Naive thymus-derived CD8-positive, alpha-beta T cell (primary cell): Measurements from ENCODE around the gene IDH2. TPM values are rescaled to one million over a fixed set of nuclear protein-coding genes. Genes with fewer than 3 reads are reported as not detected.
"Not testable (repeated sequence)": the region's sequence is repeated elsewhere in the genome, so short reads cannot be mapped to it uniquely, and the experiment has no call there.

Experiments used
- ATAC-seq, 2 donors: fragments of 150-1000 bp; cut with Tn5 transposase in 1 of 2; sonication (Bioruptor Pico), chemical (Tn5 transposase) in 1 of 2; 1 replicate in 1 of 2; 2 replicates in 1 of 2; pipeline ENCODE4 v1.10.0; 2021; ENCODE audit warnings: mild to moderate bottlenecking in 2 of 2, moderate library complexity in 2 of 2
- POLR2A ChIA-PET: fragments of 350-600 bp; sonication (Branson Sonifier 250); formaldehyde crosslinking; loops from one replicate; lab custom pipeline; 2021; ENCODE audit warnings: antibody characterized with exemption; lab: Charles Lee
- DNase-seq, 10 donors: peaks; one replicate each; pipeline versions ENCODE4 v3.0.0 to v3.0.0-alpha.2; 2020 to 2022
- H3K27ac Mint-ChIP-seq, 10 donors: one replicate each; pipeline ENCODE4 v1.8.0; 2020 to 2022; ENCODE audit warnings: mild to moderate bottlenecking in 10 of 10, mixed read lengths in 10 of 10, moderate library complexity in 4 of 10, inconsistent platforms in 1 of 10
- H3K27me3 Mint-ChIP-seq, 5 donors: one replicate each; pipeline ENCODE4 v1.8.0; 2021 to 2022; ENCODE audit warnings: mixed read lengths in 5 of 5
- H3K36me3 Mint-ChIP-seq, 3 donors: one replicate each; pipeline ENCODE4 v1.8.0; 2020 to 2022; ENCODE audit warnings: mixed read lengths in 3 of 3, mild to moderate bottlenecking in 2 of 3, inconsistent platforms in 1 of 3
- H3K4me1 Mint-ChIP-seq, 4 donors: one replicate each; pipeline ENCODE4 v1.8.0; 2021 to 2022; ENCODE audit warnings: mixed read lengths in 4 of 4
- H3K4me3 Mint-ChIP-seq, 10 donors: one replicate each; pipeline ENCODE4 v1.8.0; 2020 to 2022; ENCODE audit warnings: mild to moderate bottlenecking in 10 of 10, mixed read lengths in 10 of 10, moderate library complexity in 6 of 10, inconsistent platforms in 1 of 10
- H3K9me3 Mint-ChIP-seq, 9 donors: one replicate each; pipeline ENCODE4 v1.8.0; 2020 to 2022; ENCODE audit warnings: mixed read lengths in 9 of 9, mild to moderate bottlenecking in 3 of 9, inconsistent platforms in 1 of 9, moderate library complexity in 1 of 9
- polyA plus RNA-seq, 3 donors: library from polyadenylated mRNA; unstranded; fragments of 300-500 nt; fragmentation: Illumina TruSeq; gene quantifications; one replicate each; pipeline ENCODE4 v1.2.3, GENCODE V29; 2021
- total RNA-seq, 8 experiments: library from RNA in 2 of 8; stranded (reverse) in 2 of 8; gene quantifications; one replicate each; pipeline ENCODE4 v1.2.3 and lab custom pipeline; 2021 to 2026

IDH2 gene
- total RNA-seq (10 to 100 TPM; 26.9 to 29.6 TPM), polyA plus RNA-seq (10 to 100 TPM; 71.5 to 97.7 (median 80.1) TPM), total RNA-seq (lab: John Stamatoyannopoulos, UW) (38.9 to 59.1 (median 43.6) reads per million in 6 experiments)

DNA sequence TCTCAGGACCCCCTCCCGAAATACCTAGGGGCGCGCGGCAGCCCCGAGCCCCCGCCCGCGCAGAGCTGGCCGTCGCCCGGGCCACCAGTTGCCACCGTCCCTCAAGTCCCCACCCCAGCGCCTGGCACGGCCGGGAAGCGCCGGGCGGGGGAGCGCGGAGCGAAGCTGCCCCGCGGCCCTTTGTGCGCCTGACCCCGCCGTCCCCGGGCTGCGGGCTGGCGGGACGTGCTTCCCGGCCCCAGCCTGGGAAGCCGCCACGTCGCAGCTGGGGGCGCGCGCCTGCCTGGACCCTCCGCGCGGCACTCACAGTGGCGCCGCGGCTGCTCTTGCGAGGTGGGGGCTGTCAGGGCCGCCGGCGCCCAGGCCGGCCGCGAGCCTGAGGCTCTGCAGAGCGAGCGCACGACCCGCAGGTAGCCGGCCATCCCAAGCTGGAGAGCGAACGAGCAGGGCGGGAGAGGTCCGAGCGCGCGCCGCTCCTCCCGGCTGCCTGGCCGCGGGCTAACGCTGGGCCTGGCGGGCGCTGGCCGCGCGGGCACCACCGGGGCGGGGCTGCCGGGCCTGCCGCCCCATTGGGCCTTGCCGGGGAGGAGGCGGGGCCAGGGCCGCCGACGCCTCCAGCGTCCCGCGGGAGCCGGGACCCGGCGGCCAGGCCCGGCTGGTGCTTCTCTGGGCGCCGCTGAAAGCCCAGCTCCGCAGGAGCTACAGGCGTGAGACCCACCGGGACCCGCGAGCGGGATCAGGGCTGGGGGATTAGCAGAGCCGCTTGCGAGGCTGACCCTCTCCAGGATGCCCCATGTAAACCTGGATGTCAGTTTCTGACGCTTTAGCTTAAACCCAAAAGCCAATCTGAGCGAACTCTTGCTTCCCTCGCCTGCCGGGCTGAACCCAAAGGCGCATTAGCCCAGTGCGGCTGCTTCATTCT, at the start of gene IDH2:
TSS of gene IDH2 (minus strand) at position 500 of the 922 bp plus-strand sequence. CDS start at position 422, 78 bp downstream.
- peaks cover 23 to 51% (median 50%) of the 10 kb centered on the region in 4 donors for H3K4me1 Mint-ChIP-seq
- DNase-seq (peak; percentile 47 to 78 (median 75)), ATAC-seq (peak; percentile 73 to 81)
- peak within 1 kb of the TSS; percentile 84 to 94 (median 91) for H3K4me3 Mint-ChIP-seq
- POLR2A ChIA-PET, result interaction anchor here (0.6 to 1.9 kb wide), 15 partner anchors 10 to 830 kb away, joined by 3 to 13 read pairs (median 3); partner anchors contain the start of genes AP3S2, CIB1, GDPGP1 and SEMA4B
- H3K9me3 Mint-ChIP-seq, result no peaks in the 10 kb centered on the region
- H3K27ac Mint-ChIP-seq, result peak within 1 kb of the TSS; percentile 94 to 99 (median 98)
- no peaks in the 10 kb centered on the region for H3K27me3 Mint-ChIP-seq
- no peaks in the 10 kb centered on the region for H3K36me3 Mint-ChIP-seq

DNA sequence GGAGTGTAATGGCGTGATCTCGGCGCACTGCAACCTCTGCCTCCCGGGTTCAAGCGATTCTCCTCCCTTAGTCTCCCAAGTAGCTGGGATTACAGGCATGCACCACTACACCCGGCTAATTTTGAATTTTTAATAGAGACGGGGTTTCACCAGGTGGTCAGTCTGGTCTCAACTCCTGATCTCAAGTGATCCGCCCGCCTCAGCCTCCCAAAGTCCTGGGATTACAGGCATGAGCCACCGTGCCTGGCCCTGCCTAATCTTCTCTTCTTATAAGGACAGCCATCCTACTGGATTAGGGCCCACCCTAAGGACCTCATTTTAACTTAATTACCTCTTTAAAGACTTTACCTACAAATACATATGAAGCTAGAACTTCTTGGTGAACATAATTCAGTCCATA, 48.3 kb upstream of the IDH2 start:
- H3K4me3 Mint-ChIP-seq, H3K36me3 Mint-ChIP-seq, ATAC-seq, H3K27me3 Mint-ChIP-seq, H3K4me1 Mint-ChIP-seq, H3K9me3 Mint-ChIP-seq: not testable (repeated sequence)
- DNase-seq, result peak in 1 of 10 donors; percentile 8
- peak overlapping the region in 2 of 10 donors; percentile 19 to 34 for H3K27ac Mint-ChIP-seq
- POLR2A ChIA-PET, result interaction anchor here (0.6 to 0.7 kb wide), 2 partner anchors 34 to 46 kb away, joined by 3 to 4 read pairs; no protein-coding TSS in a partner anchor

DNA sequence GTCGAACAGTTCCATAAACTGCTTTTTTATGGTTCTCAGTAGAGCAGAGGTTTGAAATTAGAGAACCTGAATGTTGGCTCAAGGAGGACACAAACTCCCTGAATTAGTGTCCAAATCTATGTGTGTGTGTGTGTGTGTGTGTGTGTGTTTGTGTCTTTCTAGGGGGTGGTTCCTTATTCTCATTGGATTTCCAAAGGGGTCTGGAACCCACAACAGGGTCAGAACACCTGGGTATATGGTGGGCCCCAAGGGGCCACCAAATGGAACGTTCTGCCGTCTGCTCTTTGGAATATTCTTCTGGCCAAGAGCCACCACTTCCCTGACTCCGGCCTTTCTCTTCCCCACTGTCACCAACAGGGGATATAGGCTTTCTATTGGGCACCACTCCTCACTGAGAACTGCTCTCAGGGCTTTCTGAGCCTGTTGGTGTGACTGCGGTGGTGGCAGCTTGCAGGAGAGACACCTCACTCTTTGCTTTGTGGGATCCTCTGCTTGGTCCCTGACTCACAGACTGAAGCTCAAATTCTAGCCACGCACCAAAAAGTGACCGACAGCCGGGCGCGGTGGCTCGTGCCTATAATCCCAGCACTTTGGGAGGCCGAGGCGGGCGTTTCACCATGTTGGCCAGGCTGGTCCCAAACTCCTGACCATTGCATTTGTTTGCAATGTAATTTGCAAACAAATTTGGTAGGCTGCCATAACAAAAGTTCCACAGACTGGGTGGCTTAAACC, 47.5 kb upstream of the IDH2 start:
- no peaks in the 10 kb centered on the region for H3K36me3 Mint-ChIP-seq
- peak overlapping the region in 1 of 10 donors; percentile 34 for H3K27ac Mint-ChIP-seq
- ATAC-seq (no peak), DNase-seq (no peak)
- POLR2A ChIA-PET, result no interaction called here
- peaks cover 0 to 4% (median 3%) of the 10 kb centered on the region in 4 donors for H3K4me1 Mint-ChIP-seq
- no peaks in the 10 kb centered on the region for H3K9me3 Mint-ChIP-seq
- H3K27me3 Mint-ChIP-seq, result no peaks in the 10 kb centered on the region
- H3K4me3 Mint-ChIP-seq, result no peak overlapping the region

DNA sequence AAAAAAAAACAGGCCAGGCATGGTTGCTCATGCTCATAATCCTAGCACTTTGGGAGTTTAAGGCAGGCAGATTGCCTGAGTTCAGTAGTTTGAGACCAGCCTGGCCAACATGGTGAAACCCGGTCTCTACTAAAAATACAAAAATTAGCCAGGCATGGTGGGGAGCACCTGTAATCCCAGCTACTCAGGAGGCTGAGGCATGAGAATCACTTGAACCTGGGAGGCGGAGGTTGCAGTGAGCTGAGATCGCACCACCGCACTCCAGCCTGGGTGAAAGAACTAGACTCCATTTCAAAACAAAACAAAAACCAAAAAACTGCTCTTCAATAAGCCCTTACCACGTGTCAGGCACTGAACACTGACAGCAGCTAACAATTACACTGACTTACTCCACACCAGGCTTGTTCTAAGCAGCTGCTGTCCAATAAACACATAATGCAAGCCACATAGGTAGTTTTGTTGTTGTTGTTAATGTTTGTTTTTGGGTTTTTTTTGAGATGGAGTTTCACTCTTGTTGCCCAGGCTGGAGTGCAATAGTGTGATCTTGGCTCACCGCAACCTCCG, 44.0 kb upstream of the IDH2 start:
- DNase-seq, H3K36me3 Mint-ChIP-seq, POLR2A ChIA-PET: not testable (repeated sequence)

DNA sequence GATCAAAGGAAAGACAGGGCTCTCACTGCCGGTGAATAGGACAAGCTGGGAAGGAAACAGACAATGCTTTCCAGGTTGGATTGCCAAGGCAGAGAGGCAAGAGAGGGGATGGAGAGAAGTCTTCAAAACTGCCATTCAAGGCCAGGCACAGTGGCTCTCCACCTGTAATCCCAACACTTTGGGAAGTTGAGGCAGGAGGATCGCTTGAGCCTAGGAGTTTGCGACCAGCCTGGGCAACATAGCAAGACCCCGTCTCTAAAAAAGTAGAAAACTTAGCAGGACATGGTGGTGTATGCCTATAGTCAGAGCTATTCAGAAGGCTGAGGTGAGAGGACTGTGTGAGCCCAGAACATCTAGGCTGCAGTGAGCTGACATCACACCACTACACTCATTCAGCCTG, 43.5 kb upstream of the IDH2 start:
- ATAC-seq, result no peak
- H3K4me1 Mint-ChIP-seq, result peaks cover 4 to 23% (median 17%) of the 10 kb centered on the region in 4 donors
- H3K4me3 Mint-ChIP-seq, result no peak overlapping the region
- no peaks in the 10 kb centered on the region for H3K36me3 Mint-ChIP-seq
- DNase-seq, result no peak
- no peak overlapping the region for H3K27ac Mint-ChIP-seq
- POLR2A ChIA-PET, result no interaction called here
- H3K27me3 Mint-ChIP-seq, result no peaks in the 10 kb centered on the region
- H3K9me3 Mint-ChIP-seq, result peaks cover 0 to 4% (median 0%) of the 10 kb centered on the region in 9 donors

More for the DNA sequence above, 44.0 kb upstream of the IDH2 start:
- ATAC-seq, H3K27me3 Mint-ChIP-seq, H3K9me3 Mint-ChIP-seq, H3K4me3 Mint-ChIP-seq: not testable (repeated sequence)
- Mint-ChIP-seq H3K4me1 (peaks cover 4 to 20% (median 14%) of the 10 kb centered on the region in 4 donors), H3K27ac (peak overlapping the region in 1 of 10 donors; percentile 8)

DNA sequence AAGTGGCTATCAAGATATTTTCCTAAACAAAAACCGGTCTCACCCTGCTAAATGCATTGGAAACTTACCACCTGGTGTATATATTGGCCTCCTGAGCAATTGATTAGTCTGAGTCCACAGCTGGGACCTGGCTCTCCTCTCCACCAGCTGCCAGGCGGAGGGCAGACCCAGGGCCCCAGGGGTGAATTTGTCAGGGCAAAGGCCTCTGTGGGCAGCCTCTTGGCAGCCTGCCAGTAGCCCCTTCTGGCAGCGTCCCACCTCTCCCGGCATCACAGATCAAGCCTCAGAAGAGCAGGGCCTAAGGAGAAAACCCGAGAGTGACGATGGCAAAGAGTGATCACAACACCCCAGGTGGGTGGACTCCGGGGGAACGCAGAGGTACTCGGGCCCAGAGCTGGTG, 43.0 kb upstream of the IDH2 start:
- no peak overlapping the region for H3K4me3 Mint-ChIP-seq
- H3K9me3 Mint-ChIP-seq, result peaks cover 0 to 4% (median 0%) of the 10 kb centered on the region in 9 donors
- ATAC-seq, result no peak
- peak overlapping the region in 1 of 10 donors; percentile 39 for H3K27ac Mint-ChIP-seq
- POLR2A ChIA-PET, result no interaction called here
- H3K4me1 Mint-ChIP-seq, result peaks cover 4 to 23% (median 17%) of the 10 kb centered on the region in 4 donors
- no peaks in the 10 kb centered on the region for H3K36me3 Mint-ChIP-seq
- DNase-seq, result no peak
- no peaks in the 10 kb centered on the region for H3K27me3 Mint-ChIP-seq

DNA sequence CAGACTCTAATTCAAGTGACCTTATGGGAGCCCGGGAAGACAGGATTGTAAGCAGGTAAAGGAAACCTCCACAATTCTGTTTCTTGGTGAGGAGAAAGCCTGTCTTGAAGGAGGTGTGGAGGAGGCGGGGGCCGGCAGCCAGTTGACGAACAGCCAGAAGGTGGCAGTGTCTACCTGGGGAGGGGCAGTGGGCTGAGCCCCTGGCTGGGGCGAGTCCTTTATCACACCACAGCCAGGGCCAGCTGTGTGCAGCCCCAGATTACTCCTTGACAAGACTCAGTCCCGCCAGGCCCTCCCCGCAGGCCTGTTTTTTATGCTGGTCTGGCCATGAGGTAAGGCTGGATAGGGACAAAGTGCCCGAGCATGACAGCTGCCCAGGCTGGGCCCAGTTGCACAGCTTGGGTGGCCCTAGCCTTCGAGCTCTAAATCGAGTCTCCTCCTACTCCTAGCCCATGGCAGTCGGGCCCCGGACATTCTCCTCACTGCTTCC, 40.9 kb upstream of the IDH2 start:
- Mint-ChIP-seq H3K4me1 (peaks cover 4 to 28% (median 22%) of the 10 kb centered on the region in 4 donors), H3K27ac (peak overlapping the region in 7 of 10 donors; percentile 39 to 93 (median 63))
- POLR2A ChIA-PET, result interaction anchor here (2.1 kb wide), 1 partner anchor 9 kb away, joined by 5 read pairs; no protein-coding TSS in a partner anchor

DNA sequence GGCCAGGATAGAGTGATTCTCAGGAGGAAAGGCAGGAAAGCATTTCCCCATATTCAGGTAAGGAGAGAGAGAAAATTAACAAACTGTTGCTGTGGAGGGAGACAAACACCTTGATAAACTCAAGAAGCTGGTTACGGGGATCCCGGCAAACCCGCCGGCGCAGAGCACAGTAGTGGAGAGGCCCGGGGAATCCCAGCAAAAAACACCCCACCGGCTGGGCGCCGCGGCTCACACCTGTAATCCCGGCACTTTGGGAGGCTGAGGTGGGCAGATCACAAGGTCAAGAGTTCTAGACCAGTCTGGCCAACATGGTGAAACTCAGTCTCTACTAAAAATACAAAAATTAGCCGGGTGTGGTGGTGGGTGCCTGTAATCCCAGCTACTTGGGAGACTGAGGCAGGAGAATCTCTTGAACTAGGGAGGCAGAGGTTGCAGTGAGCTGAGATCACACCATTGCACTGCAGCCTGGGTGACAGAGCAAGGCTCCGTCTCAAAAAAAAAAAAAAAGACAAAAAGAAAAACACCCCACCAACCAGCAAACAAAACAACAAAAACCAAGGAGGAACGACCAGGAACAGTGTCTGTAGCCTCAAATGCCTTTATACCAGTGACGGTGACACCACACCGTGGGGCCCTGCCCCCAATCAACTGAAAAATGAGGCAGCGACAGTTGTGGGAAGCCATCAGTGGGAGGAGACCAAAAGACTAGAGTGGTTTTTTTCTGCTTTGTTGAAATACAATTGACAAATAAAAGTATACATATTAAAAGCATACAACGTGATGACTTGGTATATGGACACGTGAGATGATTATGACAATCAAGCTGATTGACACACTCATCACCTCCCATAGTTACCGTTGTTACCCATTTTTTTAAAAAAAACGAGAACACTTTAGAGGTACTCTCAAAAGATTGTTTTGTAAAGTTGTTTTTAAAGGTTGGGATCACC, 40.2 kb upstream of the IDH2 start:
- peaks cover 0 to 1% (median 0%) of the 10 kb centered on the region in 5 donors for H3K27me3 Mint-ChIP-seq
- ATAC-seq (peak; percentile 83 to 95), DNase-seq (peak in 9 of 10 donors; percentile 24 to 74 (median 62))
- H3K27ac Mint-ChIP-seq, result peak overlapping the region in 9 of 10 donors; percentile 39 to 93 (median 80)
- POLR2A ChIA-PET, result interaction anchor here (0.6 to 2.1 kb wide), 4 partner anchors 9 to 224 kb away, joined by 5 to 10 read pairs (median 6); partner anchors contain the start of gene IDH2
- peaks cover 0 to 16% (median 0%) of the 10 kb centered on the region in 9 donors for H3K9me3 Mint-ChIP-seq
- H3K4me1 Mint-ChIP-seq, result peaks cover 4 to 28% (median 22%) of the 10 kb centered on the region in 4 donors
- peaks cover 0 to 5% (median 0%) of the 10 kb centered on the region in 3 donors for H3K36me3 Mint-ChIP-seq
- H3K4me3 Mint-ChIP-seq, result peak overlapping the region; percentile 17 to 79 (median 61)

More for the DNA sequence above, 40.9 kb upstream of the IDH2 start:
- Mint-ChIP-seq H3K36me3 (peaks cover 0 to 5% (median 0%) of the 10 kb centered on the region in 3 donors), H3K9me3 (peaks cover 0 to 16% (median 0%) of the 10 kb centered on the region in 9 donors), H3K27me3 (peaks cover 0 to 1% (median 0%) of the 10 kb centered on the region in 5 donors), H3K4me3 (peak overlapping the region in 8 of 10 donors; percentile 36 to 74 (median 61))
- ATAC-seq (peak; percentile 73 to 88), DNase-seq (peak; percentile 33 to 74 (median 52))

DNA sequence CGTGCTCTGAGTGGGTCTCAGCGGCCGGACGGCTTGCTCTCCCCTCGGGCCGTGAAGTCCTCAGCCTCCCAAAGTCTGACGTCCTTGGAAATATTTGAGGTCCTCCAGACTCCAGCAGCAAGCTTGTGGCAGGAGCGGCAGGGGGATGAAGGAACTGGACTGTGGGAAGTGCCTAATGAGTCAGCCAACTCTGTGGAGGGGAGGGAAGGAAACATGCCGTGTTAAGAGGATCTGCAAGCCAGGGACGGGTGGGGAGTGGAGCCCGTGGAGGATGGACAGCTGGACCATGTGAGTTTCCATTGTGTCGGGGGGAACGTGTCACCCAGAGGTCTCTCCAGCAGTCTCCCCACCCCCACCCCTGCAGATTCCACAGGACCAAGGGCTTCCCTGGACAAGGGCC, 39.4 kb upstream of the IDH2 start:
- POLR2A ChIA-PET, result interaction anchor here (0.5 to 2.1 kb wide), 5 partner anchors 10 to 223 kb away, joined by 5 to 10 read pairs (median 5); partner anchors contain the start of gene IDH2
- no peak for DNase-seq
- peak overlapping the region in 4 of 10 donors; percentile 5 to 63 (median 28) for H3K27ac Mint-ChIP-seq
- peaks cover 4 to 28% (median 22%) of the 10 kb centered on the region in 4 donors for H3K4me1 Mint-ChIP-seq
- peaks cover 0 to 16% (median 0%) of the 10 kb centered on the region in 9 donors for H3K9me3 Mint-ChIP-seq
- peaks cover 0 to 1% (median 0%) of the 10 kb centered on the region in 5 donors for H3K27me3 Mint-ChIP-seq
- H3K4me3 Mint-ChIP-seq, result peak overlapping the region in 3 of 10 donors; percentile 34 to 55 (median 43)
- no peak for ATAC-seq
- H3K36me3 Mint-ChIP-seq, result peaks cover 0 to 5% (median 0%) of the 10 kb centered on the region in 3 donors

DNA sequence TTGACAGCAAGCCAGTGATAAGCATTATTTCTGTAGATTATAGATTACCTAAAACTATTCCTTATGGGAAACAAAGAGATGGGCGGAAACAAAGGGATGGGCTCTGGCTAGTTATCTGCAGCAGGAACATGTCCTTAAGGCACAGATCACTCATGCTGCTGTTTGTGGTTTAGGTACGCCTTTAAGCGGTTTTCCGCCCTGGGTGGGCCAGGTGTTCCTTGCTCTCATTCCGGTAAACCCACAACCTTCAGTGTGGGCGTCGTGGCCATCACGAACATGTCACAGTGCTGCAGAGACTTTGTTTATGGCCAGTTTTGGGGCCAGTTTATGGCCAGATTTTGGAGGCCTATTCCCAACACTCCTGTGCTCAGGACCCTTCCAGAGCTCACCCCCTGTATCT, 37.3 kb upstream of the IDH2 start:
- Mint-ChIP-seq H3K4me1 (peaks cover 0 to 28% (median 21%) of the 10 kb centered on the region in 4 donors), H3K4me3 (peak overlapping the region in 3 of 10 donors; percentile 19 to 48 (median 39)), H3K9me3 (peaks cover 0 to 16% (median 0%) of the 10 kb centered on the region in 9 donors), H3K27ac (peak overlapping the region in 7 of 10 donors; percentile 11 to 73 (median 41))
- ATAC-seq, H3K27me3 Mint-ChIP-seq, H3K36me3 Mint-ChIP-seq, POLR2A ChIA-PET: not testable (repeated sequence)
- DNase-seq, result peak in 6 of 10 donors; percentile 6 to 53 (median 26)
